Stomach (tissue), 4 donors: ENCODE measurements around the gene TBX3.

Source experiments
- CTCF ChIP-seq, 7 experiments: fragments of 450-650 bp in 4 of 7; fragments of 200-600 bp in 3 of 7; sonication (generic) in 3 of 7; IDR thresholded peaks; one replicate each; pipeline ENCODE4 v1.5.1; 2016 to 2019; ENCODE audit warnings: antibody characterized with exemption in 7 of 7, control low read depth in 2 of 7, mild to moderate bottlenecking in 1 of 7
- EP300 ChIP-seq: sonication (generic); formaldehyde crosslinking; IDR thresholded peaks from one replicate; pipeline ENCODE4 v1.6.1; 2017; ENCODE audit warnings: antibody characterized with exemption
- POLR2A ChIP-seq, 4 donors: fragments of 450-650 bp; IDR thresholded peaks; one replicate each; pipeline ENCODE4 v1.6.1; 2016; ENCODE audit warnings: antibody characterized with exemption in 4 of 4, control low read depth in 2 of 4, mild to moderate bottlenecking in 1 of 4, moderate library complexity in 1 of 4
- POLR2AphosphoS5 ChIP-seq, 3 donors: sonication (generic); formaldehyde crosslinking; IDR thresholded peaks; one replicate each; pipeline ENCODE4 v1.6.1; 2016; ENCODE audit warnings: antibody characterized with exemption in 3 of 3

GRCh38 chr12:114679942-114680341 lies 4.0 kb downstream of the TBX3 start:
- no peak for TF ChIP-seq CTCF (IDR thresholded peaks at IDR 0.05)
- TF ChIP-seq POLR2A (IDR thresholded peaks at IDR 0.05) = no peak
- no peak for TF ChIP-seq EP300
- no peak for TF ChIP-seq POLR2AphosphoS5 (IDR thresholded peaks at IDR 0.05)
